OCI-LY7 (cell line): Measurements from ENCODE around the gene MYRIP.

Source experiments
- CTCF ChIP-seq: fragments of 200-600 bp; sonication (generic); conservative IDR thresholded peaks from 2 replicates; pipeline ENCODE4 v1.5.1; 2014; ENCODE audit warnings: mild to moderate bottlenecking, antibody characterized with exemption, low read length, moderate library complexity, mixed read lengths
- EZH2phosphoT487 ChIP-seq: fragments of 200-600 bp; sonication (generic); IDR thresholded peaks from 2 replicates; pipeline ENCODE4 v1.6.1; 2018; ENCODE audit warnings: low read depth, borderline replicate concordance, mild to moderate bottlenecking, mixed run types, antibody characterized with exemption, low read length, moderate library complexity, mixed read lengths

- TF ChIP-seq CTCF = no peak
- TF ChIP-seq EZH2phosphoT487 = no peak
Observed at GRCh38 chr3:40191251-40191650, 381.8 kb downstream of the MYRIP start.
